Measurements from ENCODE around the gene ATXN1.
"Not testable (repeated sequence)": the region's sequence is repeated elsewhere in the genome, so short reads cannot be mapped to it uniquely, and the experiment has no call there.

Gene ATXN1

GRCh38 chr6:16644540-16645250 is 116.6 kb downstream of the ATXN1 start:
- DNase-seq (ENCODE audit: low read depth in 2 of 2) = no peak

DNA sequence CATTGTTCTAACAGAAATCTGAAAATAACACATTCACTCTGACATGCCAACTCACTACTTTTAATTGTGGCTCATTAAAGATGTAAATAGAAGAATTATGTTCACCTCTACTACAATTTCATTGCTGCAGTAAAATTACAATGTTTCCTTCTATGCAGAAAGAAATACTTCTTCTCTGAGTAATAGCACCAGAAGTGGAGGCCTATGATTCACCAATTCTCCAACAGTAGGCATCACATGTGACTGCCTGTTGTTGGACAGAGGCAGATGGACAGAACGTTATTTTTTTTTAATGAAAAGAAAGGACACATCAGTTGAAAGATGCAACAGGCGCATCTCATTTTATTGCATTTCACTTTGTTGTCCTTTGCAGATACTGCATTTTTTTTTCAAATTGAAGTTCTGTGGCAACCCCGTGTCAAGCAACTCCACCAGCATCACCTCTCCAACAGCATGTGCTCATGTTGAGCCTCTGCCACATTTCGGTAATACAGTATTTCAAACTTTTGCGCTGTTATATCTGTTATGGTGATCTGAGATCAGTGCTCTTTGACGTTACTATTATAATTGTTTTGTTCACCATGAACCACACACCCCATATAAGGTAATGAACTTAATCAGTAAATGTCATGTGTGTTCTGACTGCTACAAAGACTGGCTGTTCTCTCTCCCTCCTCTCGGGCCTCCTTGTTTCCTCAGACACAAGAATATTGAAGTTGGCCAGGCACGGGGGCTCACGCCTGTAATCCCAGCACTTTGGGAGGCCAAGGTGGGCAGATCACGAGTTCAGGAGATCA is 121.4 kb downstream of the ATXN1 start:
- DNase-seq (ENCODE audit: low read depth in 2 of 2) = peak; percentile 48 to 51

GRCh38 chr6:16637635-16638034 is 123.6 kb downstream of the ATXN1 start:
- DNase-seq (ENCODE audit: low read depth in 2 of 2) = no peak

DNA sequence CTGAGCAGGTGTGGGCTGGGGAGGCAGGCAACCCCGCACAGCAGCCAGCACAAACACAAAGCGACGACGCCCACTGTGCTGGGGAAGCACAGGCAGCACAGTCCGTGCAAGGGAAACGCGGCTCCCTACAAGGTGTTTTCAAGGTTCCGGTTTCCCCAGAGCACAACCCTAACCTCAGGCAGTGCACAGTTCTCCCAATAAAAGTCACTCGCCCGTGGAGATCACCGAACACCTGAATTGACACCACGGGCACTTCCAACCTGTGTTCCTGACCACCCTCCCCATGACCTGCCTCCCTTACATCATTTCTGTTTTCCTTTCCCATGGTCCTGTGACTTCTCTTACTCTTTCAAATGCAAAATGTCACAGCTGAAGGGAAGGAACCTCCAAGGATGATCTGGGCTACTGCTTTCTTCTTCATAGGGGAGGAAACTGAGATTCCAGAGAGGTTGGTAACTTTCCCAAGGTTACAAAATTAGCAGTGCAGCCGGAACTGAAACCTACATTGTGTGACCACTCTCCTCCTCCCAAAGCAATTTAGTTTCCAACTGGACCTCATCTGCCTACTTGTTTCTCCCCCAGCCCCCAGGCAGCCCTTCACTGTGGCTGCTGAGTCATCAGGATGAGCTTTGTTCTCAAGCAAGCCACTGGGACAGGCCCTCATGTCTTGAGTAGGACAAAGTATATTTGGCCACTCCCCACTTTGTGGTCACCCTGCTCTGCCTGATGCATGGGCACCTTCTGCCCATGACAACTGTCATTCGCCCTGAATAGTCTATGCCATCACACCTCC is 125.3 kb downstream of the ATXN1 start:
- peak; percentile 17 to 22 for DNase-seq (ENCODE audit: low read depth in 2 of 2)

GRCh38 chr6:16635291-16635809 is 125.9 kb downstream of the ATXN1 start:
- no peak for DNase-seq (ENCODE audit: low read depth in 2 of 2)

- no peak for DNase-seq (ENCODE audit: low read depth in 2 of 2)
Observed at GRCh38 chr6:16634855-16635254, 126.4 kb downstream of the ATXN1 start.

DNA sequence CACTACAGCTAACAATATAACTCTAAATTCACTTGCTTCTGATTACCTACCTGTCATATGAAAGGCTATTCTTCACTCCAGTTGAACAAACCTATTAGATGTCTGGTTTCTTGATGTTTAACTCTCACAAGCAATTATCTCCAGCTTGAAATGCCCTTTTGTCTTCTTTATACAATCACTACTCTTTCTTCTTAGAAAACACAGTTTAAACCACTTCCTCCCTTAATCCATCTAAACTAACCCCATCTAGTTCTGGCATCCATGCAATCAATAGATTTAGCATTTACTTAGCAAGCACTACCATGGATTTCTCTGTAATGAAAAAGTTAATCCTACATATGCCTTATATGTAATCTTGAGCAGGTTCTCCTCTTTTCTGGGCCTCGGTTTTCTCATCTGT is 127.3 kb downstream of the ATXN1 start:
- DNase-seq (ENCODE audit: low read depth in 2 of 2) = no peak

DNA sequence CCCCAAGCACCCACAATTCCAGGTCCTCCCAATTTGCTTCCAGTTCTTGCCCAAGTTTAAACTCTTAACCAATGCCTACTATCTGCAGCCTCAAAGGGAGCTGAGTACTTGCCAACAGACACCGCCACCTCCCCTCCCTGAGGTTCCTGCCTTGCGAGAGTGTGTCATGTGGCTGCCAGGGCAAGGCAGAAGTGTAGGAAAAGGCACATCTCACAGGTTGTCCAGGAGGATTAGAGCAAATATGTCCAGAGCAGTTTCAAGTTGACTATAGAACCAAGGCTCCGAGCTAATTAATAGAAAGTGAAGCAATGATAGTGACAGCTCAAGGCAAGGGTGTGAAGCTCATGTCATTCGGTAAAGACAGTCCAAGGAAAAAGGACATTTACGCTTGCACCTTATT is 127.8 kb downstream of the ATXN1 start:
- DNase-seq (ENCODE audit: low read depth in 2 of 2) = no peak

DNA sequence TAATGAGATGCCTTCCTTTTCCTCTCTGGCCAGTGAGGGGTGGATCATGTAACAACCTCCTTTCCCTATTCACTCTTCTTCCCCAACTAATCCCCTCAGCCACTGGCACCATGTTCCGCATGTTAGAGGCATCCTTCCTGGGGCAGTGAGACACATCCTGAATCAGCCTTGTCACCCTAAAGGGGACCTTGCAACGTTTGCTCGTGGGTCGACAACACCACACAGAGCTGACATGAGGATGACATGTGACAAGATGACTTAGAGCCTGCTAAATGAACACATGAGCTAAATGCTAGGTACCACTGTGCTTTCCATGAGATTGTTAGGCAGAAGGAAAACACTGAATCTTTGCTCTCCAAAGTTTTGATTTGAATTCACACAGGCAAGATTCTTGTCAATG is 129.2 kb downstream of the ATXN1 start:
- no peak for DNase-seq (ENCODE audit: low read depth in 2 of 2)

DNA sequence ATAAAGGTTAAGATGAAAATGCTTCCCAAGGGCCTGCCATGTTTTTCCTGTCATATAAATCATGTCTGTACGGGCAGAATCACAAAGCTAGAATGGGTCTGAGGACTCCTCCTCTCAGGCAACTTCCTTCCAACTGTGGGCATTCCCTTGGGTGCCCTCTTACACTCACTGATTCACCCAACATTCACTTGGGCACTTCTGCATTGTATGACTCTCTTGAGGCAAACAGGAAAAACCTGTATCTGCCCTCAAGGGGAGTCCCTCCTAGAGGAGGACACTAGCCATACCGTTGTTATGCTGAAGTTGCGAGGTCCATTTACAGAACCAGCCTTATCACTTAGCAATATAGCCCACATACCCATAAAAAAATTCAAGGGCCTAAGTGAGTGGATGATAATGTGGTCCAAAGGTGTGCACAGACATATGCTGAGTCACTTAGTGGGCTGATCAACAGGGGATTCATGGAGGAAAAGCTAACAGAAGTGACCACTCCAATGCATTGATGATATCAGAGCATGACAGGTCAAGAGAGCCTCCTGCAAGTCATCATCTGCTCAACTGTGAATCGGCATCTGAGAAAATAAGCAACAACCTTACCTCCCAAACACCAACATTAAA is 131.1 kb downstream of the ATXN1 start:
- DNase-seq (ENCODE audit: low read depth in 2 of 2) = no peak

GRCh38 chr6:16628580-16628979 is 132.7 kb downstream of the ATXN1 start:
- not testable (repeated sequence) for DNase-seq (ENCODE audit: low read depth in 2 of 2)

GRCh38 chr6:16626650-16627049 is 134.6 kb downstream of the ATXN1 start:
- DNase-seq (ENCODE audit: low read depth in 2 of 2) = no peak

GRCh38 chr6:16625291-16626265 is 135.7 kb downstream of the ATXN1 start:
- peak; percentile 18 to 20 for DNase-seq (ENCODE audit: low read depth in 2 of 2)

GRCh38 chr6:16624636-16625290 is 136.5 kb downstream of the ATXN1 start:
- DNase-seq (ENCODE audit: low read depth in 2 of 2) = no peak

DNA sequence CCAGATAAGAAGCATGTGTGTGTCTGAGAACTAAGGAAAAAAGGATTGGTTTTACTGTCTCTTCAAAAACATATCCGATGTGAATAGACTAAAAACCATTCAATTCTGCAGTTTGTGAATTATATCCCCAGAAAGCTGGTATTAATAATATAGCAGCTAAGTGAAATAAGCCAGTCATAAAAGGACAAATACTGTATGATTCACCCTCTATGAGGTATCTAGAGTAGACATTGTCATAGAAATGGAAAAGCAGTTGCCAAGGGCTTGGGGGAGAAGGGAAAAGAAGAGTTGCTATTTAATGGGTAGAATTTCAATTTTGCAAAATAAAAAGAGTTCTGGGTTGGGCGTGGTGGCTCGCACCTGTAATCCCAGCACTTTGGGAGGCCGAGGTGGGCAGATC is 137.5 kb downstream of the ATXN1 start:
- no peak for DNase-seq (ENCODE audit: low read depth in 2 of 2)

DNA sequence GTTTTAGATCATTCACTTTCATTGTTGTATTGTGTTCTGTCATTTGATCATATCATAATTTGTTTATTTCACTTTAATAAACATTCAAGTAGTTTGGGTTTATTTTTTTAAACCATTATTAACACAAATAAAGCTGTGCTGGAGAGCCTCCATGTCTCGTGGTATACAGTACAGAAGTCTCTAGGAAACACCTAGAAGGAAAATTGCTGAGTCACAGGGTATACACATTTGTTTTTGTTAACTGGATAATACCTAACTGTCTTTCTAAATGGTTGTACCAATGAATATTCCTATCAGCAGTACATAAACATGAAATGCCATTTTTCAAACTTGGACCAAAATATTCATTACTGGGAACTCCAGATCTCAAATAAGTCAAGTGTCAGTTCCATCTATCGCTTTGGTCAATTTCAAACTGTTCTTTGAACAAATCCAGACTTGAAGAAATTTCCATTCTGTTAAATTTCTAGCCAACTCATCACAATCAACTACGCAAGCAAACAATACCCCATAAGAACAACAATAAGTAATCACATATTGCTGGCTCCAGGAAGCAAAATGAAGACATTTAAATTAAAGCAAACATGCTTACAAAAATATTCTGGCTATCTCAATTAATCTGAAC is 138.1 kb downstream of the ATXN1 start:
- no peak for DNase-seq (ENCODE audit: low read depth in 2 of 2)

- DNase-seq (ENCODE audit: low read depth in 2 of 2) = no peak
Observed at GRCh38 chr6:16622193-16622592, 139.1 kb downstream of the ATXN1 start.

DNA sequence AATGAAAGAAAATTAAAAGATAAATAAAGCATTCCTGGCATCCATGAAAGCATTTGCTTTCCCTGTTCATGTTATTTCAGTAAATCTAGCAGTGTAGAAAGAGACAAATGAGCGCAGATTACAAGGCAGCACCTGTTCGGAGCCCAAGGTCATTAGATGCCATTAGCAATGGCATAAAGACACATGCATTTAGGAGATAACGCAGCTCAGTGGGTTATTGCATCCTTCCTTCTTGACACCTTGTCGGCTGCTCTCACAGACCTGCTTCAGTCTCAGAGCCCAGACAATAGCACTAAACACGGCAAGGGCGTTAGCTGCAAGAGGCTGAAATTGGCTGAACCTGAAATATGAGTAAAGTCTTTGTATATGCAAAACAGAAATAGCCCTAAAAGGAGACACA is 140.3 kb downstream of the ATXN1 start:
- no peak for DNase-seq (ENCODE audit: low read depth in 2 of 2)

DNA sequence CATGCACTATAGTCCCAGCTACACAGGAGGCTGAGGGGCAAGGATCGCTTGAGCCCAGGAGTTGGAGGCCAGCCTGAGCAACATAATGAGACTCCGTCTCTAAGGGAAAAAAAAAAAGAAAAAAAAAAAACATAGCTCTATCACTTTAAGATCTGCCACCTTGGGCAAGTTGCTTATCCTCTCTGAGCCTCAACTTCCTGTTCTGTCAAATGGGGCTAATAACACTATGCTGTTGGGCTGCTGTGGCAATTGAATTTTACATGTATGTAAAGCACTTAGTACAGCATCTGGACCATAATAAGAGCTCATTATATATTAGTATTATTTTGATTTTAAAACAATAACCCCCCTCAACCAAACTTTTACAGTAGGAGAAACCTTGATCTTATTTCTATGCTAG is 141.5 kb downstream of the ATXN1 start:
- DNase-seq (ENCODE audit: low read depth in 2 of 2) = no peak

DNA sequence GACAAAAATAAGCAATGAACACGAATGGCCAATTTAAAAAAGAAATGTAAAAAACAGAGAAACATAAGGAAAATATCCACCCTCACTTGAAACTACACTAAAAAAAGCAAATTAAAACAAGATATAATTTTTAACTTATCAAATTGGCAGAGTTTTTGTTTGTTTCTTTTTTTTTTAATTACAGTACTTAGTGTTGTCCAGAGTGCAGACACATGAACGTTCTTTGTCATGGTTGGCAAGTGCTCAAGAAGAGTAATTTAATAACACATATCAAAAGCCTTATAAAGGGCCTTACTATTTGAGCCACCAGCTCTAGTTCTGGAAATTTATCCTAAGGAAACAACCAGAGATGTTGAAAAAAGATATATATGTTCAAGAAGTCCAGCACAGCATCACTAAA is 142.3 kb downstream of the ATXN1 start:
- DNase-seq (ENCODE audit: low read depth in 2 of 2) = no peak

Measured in fibroblast of skin of left biceps (primary cell).